AG09319 (cell line): ENCODE data around the gene KCNQ2.

ENCODE experiments used
- DNase-seq: peaks from one replicate; pipeline ENCODE4 v3.0.0-alpha.2; 2010; ENCODE audit warnings: low read depth; ENCODE audit errors: extremely low read depth
- CTCF ChIP-seq: IDR thresholded peaks from 2 replicates; pipeline ENCODE4 v1.5.1; 2011; ENCODE audit warnings: low read depth, mild to moderate bottlenecking, inconsistent platforms, low read length, moderate library complexity

KCNQ2 gene

GRCh38 chr20:63394920-63395455, 77.5 kb downstream of the KCNQ2 start:
- TF ChIP-seq CTCF = no peak
- DNase-seq = no peak

GRCh38 chr20:63394069-63394919, 78.2 kb downstream of the KCNQ2 start:
- DNase-seq = no peak
- TF ChIP-seq CTCF = no peak

GRCh38 chr20:63393566-63393965, 78.9 kb downstream of the KCNQ2 start:
- no peak for TF ChIP-seq CTCF
- no peak for DNase-seq

GRCh38 chr20:63392465-63393365, 79.7 kb downstream of the KCNQ2 start:
- DNase-seq = no peak
- no peak for TF ChIP-seq CTCF

- DNase-seq = no peak
These were observed 84.5 kb downstream of the KCNQ2 start for GRCh38 chr20:63387917-63388316.

GRCh38 chr20:63387393-63387792, 85.1 kb downstream of the KCNQ2 start:
- TF ChIP-seq CTCF = no peak
- DNase-seq = no peak

More at GRCh38 chr20:63387917-63388316, 84.5 kb downstream of the KCNQ2 start:
- no peak for TF ChIP-seq CTCF
